ENCODE data around the gene S1PR1. TPM values are rescaled to one million over a fixed set of nuclear protein-coding genes. Genes with fewer than 3 reads are reported as not detected.

Gene S1PR1
- total RNA-seq, 2 donors from 2014 or later, result 92.2 to 125 TPM

DNA sequence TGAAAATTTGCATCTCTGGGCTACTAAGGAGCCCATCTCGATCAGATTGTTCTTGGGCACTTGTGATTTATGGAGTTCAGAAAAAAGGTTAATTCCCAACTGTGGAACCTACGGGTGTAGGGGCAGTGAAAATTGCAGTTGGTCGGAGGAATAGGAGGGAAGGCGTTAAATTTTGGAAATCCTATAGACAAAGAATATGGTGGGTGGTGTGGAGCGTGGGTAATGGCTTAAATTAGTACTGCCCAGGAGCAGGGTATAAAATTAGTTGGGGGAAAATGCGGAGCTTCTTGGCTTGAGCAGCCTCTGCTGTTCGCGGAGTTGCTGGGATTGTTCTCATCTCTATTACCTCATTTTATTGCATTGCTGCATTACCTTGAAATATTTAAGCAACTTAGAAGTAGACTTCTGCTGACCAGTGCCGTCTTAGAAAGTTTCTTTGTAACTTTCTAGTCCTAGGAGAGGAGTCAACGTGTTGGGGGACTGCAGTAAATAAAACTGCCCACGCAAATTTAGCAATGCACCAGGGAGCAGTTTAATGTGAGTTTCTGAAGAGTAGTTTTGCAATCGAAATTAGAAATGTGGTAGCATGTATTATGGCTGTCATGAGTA is 514 bp downstream of the S1PR1 start:
- TF ChIP-seq, protein P1, sequence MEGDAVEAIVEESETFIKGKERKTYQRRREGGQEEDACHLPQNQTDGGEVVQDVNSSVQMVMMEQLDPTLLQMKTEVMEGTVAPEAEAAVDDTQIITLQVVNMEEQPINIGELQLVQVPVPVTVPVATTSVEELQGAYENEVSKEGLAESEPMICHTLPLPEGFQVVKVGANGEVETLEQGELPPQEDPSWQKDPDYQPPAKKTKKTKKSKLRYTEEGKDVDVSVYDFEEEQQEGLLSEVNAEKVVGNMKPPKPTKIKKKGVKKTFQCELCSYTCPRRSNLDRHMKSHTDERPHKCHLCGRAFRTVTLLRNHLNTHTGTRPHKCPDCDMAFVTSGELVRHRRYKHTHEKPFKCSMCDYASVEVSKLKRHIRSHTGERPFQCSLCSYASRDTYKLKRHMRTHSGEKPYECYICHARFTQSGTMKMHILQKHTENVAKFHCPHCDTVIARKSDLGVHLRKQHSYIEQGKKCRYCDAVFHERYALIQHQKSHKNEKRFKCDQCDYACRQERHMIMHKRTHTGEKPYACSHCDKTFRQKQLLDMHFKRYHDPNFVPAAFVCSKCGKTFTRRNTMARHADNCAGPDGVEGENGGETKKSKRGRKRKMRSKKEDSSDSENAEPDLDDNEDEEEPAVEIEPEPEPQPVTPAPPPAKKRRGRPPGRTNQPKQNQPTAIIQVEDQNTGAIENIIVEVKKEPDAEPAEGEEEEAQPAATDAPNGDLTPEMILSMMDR (IDR thresholded peaks at IDR 0.05), result peak in 1 of 2 donors; percentile 18
- Histone ChIP-seq H3K4me3 (peak overlapping the region; percentile 65 to 75), H3K27me3 (no peaks in the 10 kb centered on the region), H3K9me3 (no peaks in the 10 kb centered on the region), H3K4me1 (peaks cover 0 to 42% of the 10 kb centered on the region in 2 donors), H3K36me3 (peaks cover 18% of the 10 kb centered on the region), H3K27ac (peak overlapping the region; percentile 88 to 95)
- DNase-seq (ENCODE audit: low spot score), result no peak

DNA sequence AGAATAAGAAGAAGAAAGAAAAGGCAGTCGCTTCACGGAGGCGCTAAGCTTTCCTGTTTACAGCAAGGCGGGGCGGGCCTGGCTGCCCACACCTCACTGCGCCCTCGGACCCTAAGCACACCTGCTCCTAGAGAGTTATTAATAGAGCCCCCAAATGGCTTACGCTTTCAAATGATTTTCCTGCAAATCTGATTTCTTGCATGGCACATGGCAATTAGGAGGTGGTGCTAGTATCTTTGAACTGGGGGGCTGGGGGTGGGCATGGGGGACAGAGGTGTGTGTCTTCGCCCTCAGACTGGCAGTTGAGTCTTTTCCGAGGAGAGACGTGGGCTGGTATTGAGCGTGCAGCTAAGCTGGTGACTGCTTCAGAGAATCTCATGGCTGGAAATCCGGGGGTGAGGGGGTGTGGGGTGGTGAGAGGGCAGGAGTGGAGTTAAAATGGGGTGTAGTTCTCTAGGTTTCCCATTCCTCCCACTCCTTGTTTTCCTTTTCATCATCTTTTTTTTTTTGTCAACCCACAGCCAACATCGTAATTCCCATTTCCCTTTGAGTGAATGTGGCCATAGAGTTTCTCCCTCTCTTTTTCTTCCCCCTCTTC is 1.3 kb downstream of the S1PR1 start:
- no peak for DNase-seq (ENCODE audit: low spot score)
- Histone ChIP-seq H3K27ac (peak overlapping the region; percentile 88 to 95), H3K9me3 (no peaks in the 10 kb centered on the region), H3K4me3 (peak overlapping the region; percentile 65 to 75), H3K4me1 (peaks cover 0 to 42% of the 10 kb centered on the region in 2 donors), H3K27me3 (no peaks in the 10 kb centered on the region), H3K36me3 (peaks cover 26% of the 10 kb centered on the region)
- TF ChIP-seq, protein P1 (IDR thresholded peaks at IDR 0.05), result no peak

GRCh38 chr1:101238681-101239094 is 1.9 kb downstream of the S1PR1 start:
- Histone ChIP-seq H3K27ac (peak overlapping the region; percentile 88 to 95), H3K4me1 (peaks cover 0 to 42% of the 10 kb centered on the region in 2 donors), H3K4me3 (peak overlapping the region; percentile 65 to 75), H3K9me3 (no peaks in the 10 kb centered on the region), H3K27me3 (no peaks in the 10 kb centered on the region), H3K36me3 (peaks cover 31% of the 10 kb centered on the region)
- TF ChIP-seq, protein P1 (IDR thresholded peaks at IDR 0.05), result peak; percentile 94 to 95
- peak; percentile 92 for DNase-seq (ENCODE audit: low spot score)

DNA sequence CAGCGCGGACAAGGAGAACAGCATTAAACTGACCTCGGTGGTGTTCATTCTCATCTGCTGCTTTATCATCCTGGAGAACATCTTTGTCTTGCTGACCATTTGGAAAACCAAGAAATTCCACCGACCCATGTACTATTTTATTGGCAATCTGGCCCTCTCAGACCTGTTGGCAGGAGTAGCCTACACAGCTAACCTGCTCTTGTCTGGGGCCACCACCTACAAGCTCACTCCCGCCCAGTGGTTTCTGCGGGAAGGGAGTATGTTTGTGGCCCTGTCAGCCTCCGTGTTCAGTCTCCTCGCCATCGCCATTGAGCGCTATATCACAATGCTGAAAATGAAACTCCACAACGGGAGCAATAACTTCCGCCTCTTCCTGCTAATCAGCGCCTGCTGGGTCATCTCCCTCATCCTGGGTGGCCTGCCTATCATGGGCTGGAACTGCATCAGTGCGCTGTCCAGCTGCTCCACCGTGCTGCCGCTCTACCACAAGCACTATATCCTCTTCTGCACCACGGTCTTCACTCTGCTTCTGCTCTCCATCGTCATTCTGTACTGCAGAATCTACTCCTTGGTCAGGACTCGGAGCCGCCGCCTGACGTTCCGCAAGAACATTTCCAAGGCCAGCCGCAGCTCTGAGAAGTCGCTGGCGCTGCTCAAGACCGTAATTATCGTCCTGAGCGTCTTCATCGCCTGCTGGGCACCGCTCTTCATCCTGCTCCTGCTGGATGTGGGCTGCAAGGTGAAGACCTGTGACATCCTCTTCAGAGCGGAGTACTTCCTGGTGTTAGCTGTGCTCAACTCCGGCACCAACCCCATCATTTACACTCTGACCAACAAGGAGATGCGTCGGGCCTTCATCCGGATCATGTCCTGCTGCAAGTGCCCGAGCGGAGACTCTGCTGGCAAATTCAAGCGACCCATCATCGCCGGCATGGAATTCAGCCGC is 2.5 kb downstream of the S1PR1 start:
- H3K4me1 ChIP-seq, result peaks cover 0 to 39% of the 10 kb centered on the region in 2 donors
- peak overlapping the region; percentile 65 to 75 for H3K4me3 ChIP-seq

DNA sequence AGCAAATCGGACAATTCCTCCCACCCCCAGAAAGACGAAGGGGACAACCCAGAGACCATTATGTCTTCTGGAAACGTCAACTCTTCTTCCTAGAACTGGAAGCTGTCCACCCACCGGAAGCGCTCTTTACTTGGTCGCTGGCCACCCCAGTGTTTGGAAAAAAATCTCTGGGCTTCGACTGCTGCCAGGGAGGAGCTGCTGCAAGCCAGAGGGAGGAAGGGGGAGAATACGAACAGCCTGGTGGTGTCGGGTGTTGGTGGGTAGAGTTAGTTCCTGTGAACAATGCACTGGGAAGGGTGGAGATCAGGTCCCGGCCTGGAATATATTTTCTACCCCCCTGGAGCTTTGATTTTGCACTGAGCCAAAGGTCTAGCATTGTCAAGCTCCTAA is 3.2 kb downstream of the S1PR1 start:
- Histone ChIP-seq H3K4me1 (peaks cover 0 to 33% of the 10 kb centered on the region in 2 donors), H3K27me3 (no peaks in the 10 kb centered on the region), H3K4me3 (peak overlapping the region; percentile 65 to 75), H3K27ac (peak overlapping the region; percentile 88 to 95), H3K36me3 (peaks cover 32% of the 10 kb centered on the region), H3K9me3 (no peaks in the 10 kb centered on the region)
- DNase-seq (ENCODE audit: low spot score), result no peak
- TF ChIP-seq, protein P1 (IDR thresholded peaks at IDR 0.05), result no peak

More for the DNA sequence above, 2.5 kb downstream of the S1PR1 start:
- Histone ChIP-seq H3K9me3 (no peaks in the 10 kb centered on the region), H3K27me3 (no peaks in the 10 kb centered on the region), H3K27ac (peak overlapping the region; percentile 88 to 95), H3K36me3 (peaks cover 32% of the 10 kb centered on the region)
- TF ChIP-seq, protein P1 (IDR thresholded peaks at IDR 0.05), result peak; percentile 17 to 31
- DNase-seq (ENCODE audit: low spot score), result no peak

All from right atrium auricular region (tissue), 2 donors.